ENCODE data around the gene TLR5. TPM values are rescaled to one million over a fixed set of nuclear protein-coding genes. Genes with fewer than 3 reads are reported as not detected.

The TLR5 gene
- total RNA-seq, 1 experiment from 2014 or later, result 2.5 TPM

- H3K4me1 ChIP-seq (replicated peaks; ENCODE audit: insufficient read depth), result no peaks in the 10 kb centered on the region
- TF ChIP-seq EZH2 (IDR thresholded peaks at IDR 0.05; ENCODE audit: low read depth) (no peak), CTCF (conservative IDR thresholded peaks at IDR 0.05) (no peak)
- peaks cover 25% of the 10 kb centered on the region for H3K27me3 ChIP-seq (ENCODE audit: insufficient read depth, low read depth)
- no peaks in the 10 kb centered on the region for H3K9me3 ChIP-seq (ENCODE audit: insufficient read depth, low read depth)
- no peak overlapping the region for H3K4me3 ChIP-seq
- H3K9me2 ChIP-seq (ENCODE audit: insufficient read depth), result no peaks in the 10 kb centered on the region
- no peaks in the 10 kb centered on the region for H3K79me2 ChIP-seq (ENCODE audit: low read depth)
- no peak overlapping the region for H3K4me2 ChIP-seq
- DNase-seq, result no peak
- POLR2A ChIA-PET (ENCODE audit: unreplicated experiment), result no interaction called here
- intact Hi-C loops (cut with micrococcal nuclease; ENCODE audit: unreplicated experiment), result no loop called here
- H3K36me3 ChIP-seq (ENCODE audit: low read depth), result no peaks in the 10 kb centered on the region
- CTCF ChIA-PET, result no interaction called here
- H4K20me1 ChIP-seq (ENCODE audit: insufficient read depth), result no peaks in the 10 kb centered on the region
- no peak overlapping the region for H2AFZ ChIP-seq
- H3K27ac ChIP-seq, result no peak overlapping the region
- BruUV-seq (replicated peaks), result no TSS peak
- H3F3A ChIP-seq (ENCODE audit: insufficient read depth, low read depth), result no peaks in the 10 kb centered on the region
These were observed 63.5 kb downstream of the TLR5 start for GRCh38 chr1:223079498-223079897.

- POLR2A ChIA-PET (ENCODE audit: unreplicated experiment), result interaction anchor here (0.7 kb wide), 1 partner anchor 279 kb away, joined by 3 read pairs; no protein-coding TSS in a partner anchor
- H3K36me3 ChIP-seq (ENCODE audit: low read depth), result no peaks in the 10 kb centered on the region
- H3K27ac ChIP-seq, result no peak overlapping the region
- no peak for TF ChIP-seq EZH2 (IDR thresholded peaks at IDR 0.05; ENCODE audit: low read depth)
- no peak for TF ChIP-seq CTCF (conservative IDR thresholded peaks at IDR 0.05)
- H3F3A ChIP-seq (ENCODE audit: insufficient read depth, low read depth), result no peaks in the 10 kb centered on the region
- H3K4me1 ChIP-seq (replicated peaks; ENCODE audit: insufficient read depth), result no peaks in the 10 kb centered on the region
- intact Hi-C loops (cut with micrococcal nuclease; ENCODE audit: unreplicated experiment), result no loop called here
- H4K20me1 ChIP-seq (ENCODE audit: insufficient read depth), result no peaks in the 10 kb centered on the region
- CTCF ChIA-PET, result interaction anchor here (0.5 kb wide), 1 partner anchor 279 kb away, joined by 5 read pairs; no protein-coding TSS in a partner anchor
- BruUV-seq (replicated peaks), result no TSS peak
- H2AFZ ChIP-seq, result no peak overlapping the region
- no peak overlapping the region for H3K4me3 ChIP-seq
- peaks cover 35% of the 10 kb centered on the region for H3K27me3 ChIP-seq (ENCODE audit: insufficient read depth, low read depth)
- H3K79me2 ChIP-seq (ENCODE audit: low read depth), result no peaks in the 10 kb centered on the region
- H3K4me2 ChIP-seq, result no peak overlapping the region
- H3K9me2 ChIP-seq (ENCODE audit: insufficient read depth), result no peaks in the 10 kb centered on the region
- no peak for DNase-seq
- H3K9me3 ChIP-seq (ENCODE audit: insufficient read depth, low read depth), result no peaks in the 10 kb centered on the region
These were observed 65.7 kb downstream of the TLR5 start for GRCh38 chr1:223077247-223077833.

GRCh38 chr1:223076362-223076761 is 66.7 kb downstream of the TLR5 start:
- POLR2A ChIA-PET (ENCODE audit: unreplicated experiment), result interaction anchor here (0.6 to 0.7 kb wide), 2 partner anchors 278 to 465 kb away, joined by 3 to 4 read pairs; no protein-coding TSS in a partner anchor
- H2AFZ ChIP-seq, result no peak overlapping the region
- H3K36me3 ChIP-seq (ENCODE audit: low read depth), result no peaks in the 10 kb centered on the region
- no peak overlapping the region for H3K4me3 ChIP-seq
- CTCF ChIA-PET, result no interaction called here
- H3F3A ChIP-seq (ENCODE audit: insufficient read depth, low read depth), result no peaks in the 10 kb centered on the region
- intact Hi-C loops (cut with micrococcal nuclease; ENCODE audit: unreplicated experiment), result no loop called here
- peaks cover 45% of the 10 kb centered on the region for H3K27me3 ChIP-seq (ENCODE audit: insufficient read depth, low read depth)
- H3K27ac ChIP-seq, result no peak overlapping the region
- no peaks in the 10 kb centered on the region for H3K4me1 ChIP-seq (replicated peaks; ENCODE audit: insufficient read depth)
- no TSS peak for BruUV-seq (replicated peaks)
- H3K4me2 ChIP-seq, result no peak overlapping the region
- no peaks in the 10 kb centered on the region for H3K79me2 ChIP-seq (ENCODE audit: low read depth)
- DNase-seq, result no peak
- H3K9me3 ChIP-seq (ENCODE audit: insufficient read depth, low read depth), result no peaks in the 10 kb centered on the region
- H4K20me1 ChIP-seq (ENCODE audit: insufficient read depth), result no peaks in the 10 kb centered on the region
- no peaks in the 10 kb centered on the region for H3K9me2 ChIP-seq (ENCODE audit: insufficient read depth)
- no peak for TF ChIP-seq EZH2 (IDR thresholded peaks at IDR 0.05; ENCODE audit: low read depth)
- no peak for TF ChIP-seq CTCF (conservative IDR thresholded peaks at IDR 0.05)
